ENCODE measurements around the gene SS18.

DNA sequence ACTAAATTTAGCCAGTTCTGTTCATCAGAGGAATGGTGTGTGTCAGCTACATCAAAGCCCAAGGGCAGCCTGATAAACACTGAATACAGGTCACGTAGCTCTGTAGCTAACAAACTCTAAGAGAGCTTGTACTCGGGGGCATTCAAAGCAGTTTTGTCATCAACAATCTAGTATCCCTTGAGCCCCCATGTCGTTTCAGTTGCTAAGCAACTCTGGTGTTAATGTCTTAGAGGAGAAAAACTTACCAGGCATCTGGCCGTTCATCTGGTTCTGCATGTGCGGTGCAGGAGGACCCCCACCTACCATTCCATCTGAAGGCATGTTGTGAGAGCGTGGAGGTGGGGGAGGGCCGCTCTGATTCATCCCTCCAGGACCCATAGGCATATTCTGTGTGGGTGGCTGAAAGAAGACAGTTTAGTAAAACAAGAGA, 33.1 kb downstream of the SS18 start:
- TF ChIP-seq, protein P1, sequence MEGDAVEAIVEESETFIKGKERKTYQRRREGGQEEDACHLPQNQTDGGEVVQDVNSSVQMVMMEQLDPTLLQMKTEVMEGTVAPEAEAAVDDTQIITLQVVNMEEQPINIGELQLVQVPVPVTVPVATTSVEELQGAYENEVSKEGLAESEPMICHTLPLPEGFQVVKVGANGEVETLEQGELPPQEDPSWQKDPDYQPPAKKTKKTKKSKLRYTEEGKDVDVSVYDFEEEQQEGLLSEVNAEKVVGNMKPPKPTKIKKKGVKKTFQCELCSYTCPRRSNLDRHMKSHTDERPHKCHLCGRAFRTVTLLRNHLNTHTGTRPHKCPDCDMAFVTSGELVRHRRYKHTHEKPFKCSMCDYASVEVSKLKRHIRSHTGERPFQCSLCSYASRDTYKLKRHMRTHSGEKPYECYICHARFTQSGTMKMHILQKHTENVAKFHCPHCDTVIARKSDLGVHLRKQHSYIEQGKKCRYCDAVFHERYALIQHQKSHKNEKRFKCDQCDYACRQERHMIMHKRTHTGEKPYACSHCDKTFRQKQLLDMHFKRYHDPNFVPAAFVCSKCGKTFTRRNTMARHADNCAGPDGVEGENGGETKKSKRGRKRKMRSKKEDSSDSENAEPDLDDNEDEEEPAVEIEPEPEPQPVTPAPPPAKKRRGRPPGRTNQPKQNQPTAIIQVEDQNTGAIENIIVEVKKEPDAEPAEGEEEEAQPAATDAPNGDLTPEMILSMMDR (IDR thresholded peaks at IDR 0.05): no peak
- TF ChIP-seq POLR2A (IDR thresholded peaks at IDR 0.05): no peak

All from lower leg skin (tissue), 3 donors.